GM18951 (cell line): ENCODE data around the gene PDE6G.
"Not testable (repeated sequence)": the region's sequence is repeated elsewhere in the genome, so short reads cannot be mapped to it uniquely, and the experiment has no call there.

Experiments used
- POLR2A ChIP-seq: IDR thresholded peaks from 4 replicates; pipeline ENCODE4 v1.6.1; 2011; ENCODE audit warnings: mild to moderate bottlenecking; ENCODE audit not compliant: insufficient read length, insufficient read depth; ENCODE audit errors: extremely low read depth
- in situ Hi-C: fragments of 300-500 bp; cut with MboI; formaldehyde crosslinking; loops from one replicate; pipeline ENCODE4 v1.12.0; 2022; ENCODE audit warnings: low sequenced_read_pairs, mixed read lengths, inconsistent platforms; ENCODE audit not compliant: unreplicated experiment

PDE6G gene

GRCh38 chr17:81682565-81683207 is 26.3 kb upstream of the PDE6G start:
- no peak for TF ChIP-seq POLR2A
- in situ Hi-C loops: no loop called here

- in situ Hi-C loops: no loop called here
- TF ChIP-seq POLR2A: no peak
Measured at GRCh38 chr17:81681672-81682071, 25.3 kb upstream of the PDE6G start.

- in situ Hi-C loops: no loop called here
- no peak for TF ChIP-seq POLR2A
Measured at GRCh38 chr17:81680150-81680549, 23.8 kb upstream of the PDE6G start.

- TF ChIP-seq POLR2A: no peak
- in situ Hi-C loops: no loop called here
Measured at GRCh38 chr17:81676906-81677305, 20.6 kb upstream of the PDE6G start.

- in situ Hi-C loops: not testable (repeated sequence)
Measured at GRCh38 chr17:81675515-81676221, 19.3 kb upstream of the PDE6G start.

GRCh38 chr17:81673561-81674258 is 17.4 kb upstream of the PDE6G start:
- no peak for TF ChIP-seq POLR2A
- in situ Hi-C loops: no loop called here

- in situ Hi-C loops: no loop called here
- TF ChIP-seq POLR2A: no peak
Measured at GRCh38 chr17:81672954-81673353, 16.6 kb upstream of the PDE6G start.

GRCh38 chr17:81672504-81672903 is 16.2 kb upstream of the PDE6G start:
- in situ Hi-C loops: no loop called here
- TF ChIP-seq POLR2A: no peak

- TF ChIP-seq POLR2A: no peak
- in situ Hi-C loops: no loop called here
Measured at GRCh38 chr17:81667754-81668153, 11.4 kb upstream of the PDE6G start.

- TF ChIP-seq POLR2A: peak; percentile 97
- in situ Hi-C loops: no loop called here
Measured at GRCh38 chr17:81666342-81667191, 10.2 kb upstream of the PDE6G start, which contains the start of the genes CCDC137 and OXLD1. Gene CCDC137, plus strand, starts transcription at chr17:81666737. Its CDS starts 30 bp downstream, at chr17:81666767. Gene OXLD1, minus strand, starts transcription at chr17:81666605. Its CDS starts 28 bp downstream, at chr17:81666577.

GRCh38 chr17:81666092-81666341 is 9.7 kb upstream of the PDE6G start:
- no peak for TF ChIP-seq POLR2A
- in situ Hi-C loops: no loop called here

- TF ChIP-seq POLR2A: no peak
- in situ Hi-C loops: no loop called here
Measured at GRCh38 chr17:81665205-81666091, 9.1 kb upstream of the PDE6G start.
